OCI-LY1 (cell line): ENCODE results near the gene DRC3.

Source experiments
- CTCF ChIP-seq: fragments of 200-600 bp; sonication (generic), shearing (Covaris generic); IDR thresholded peaks from 2 replicates; pipeline ENCODE4 v1.5.1; 2017; ENCODE audit warnings: mild to moderate bottlenecking, antibody characterized with exemption, low read length, moderate library complexity, mixed read lengths
- EZH2 ChIP-seq: fragments of 200-600 bp; sonication (generic), shearing (Covaris generic); IDR thresholded peaks from 2 replicates; pipeline ENCODE4 v1.8.0; 2017; ENCODE audit warnings: borderline replicate concordance, mixed run types, mild to moderate bottlenecking, antibody characterized with exemption, low read length, moderate library complexity, mixed read lengths

GRCh38 chr17:17951524-17951923, 21.1 kb upstream of the DRC3 start:
- TF ChIP-seq CTCF: no peak
- TF ChIP-seq EZH2: no peak
